HG03159 (cell line): ENCODE measurements around the gene INSYN2B.

Source experiments
- ATAC-seq: cut with Tn5 transposase; IDR thresholded peaks from one replicate; pipeline ENCODE4 v1.9.1; 2021; ENCODE audit warnings: mild to moderate bottlenecking, moderate library complexity; ENCODE audit not compliant: unreplicated experiment

INSYN2B gene

GRCh38 chr5:169934990-169935389 lies 45.3 kb downstream of the INSYN2B start:
- ATAC-seq, result no peak

DNA sequence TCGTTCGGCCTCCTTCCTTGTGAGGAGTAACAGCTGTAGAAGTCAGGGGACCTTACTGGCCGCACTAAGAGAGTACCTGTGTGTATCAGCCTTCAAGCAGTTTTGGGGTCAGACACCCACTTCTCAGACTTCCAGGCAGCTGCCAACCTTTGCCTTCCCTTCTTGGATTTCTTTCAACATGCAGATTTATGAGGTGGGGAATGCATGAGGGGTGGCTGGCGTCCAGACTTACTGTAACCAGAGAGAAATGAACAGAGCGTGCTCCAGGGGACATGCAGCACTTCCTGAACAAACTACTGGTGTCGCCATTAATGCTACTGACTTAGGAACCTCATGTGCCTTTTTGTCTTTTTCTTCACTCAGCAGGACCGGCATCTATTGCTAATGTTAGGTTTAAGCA lies 46.7 kb downstream of the INSYN2B start:
- no peak for ATAC-seq

GRCh38 chr5:169933127-169933526 lies 47.2 kb downstream of the INSYN2B start:
- ATAC-seq, result no peak

- no peak for ATAC-seq
Measured at GRCh38 chr5:169923988-169924387, 56.3 kb downstream of the INSYN2B start.

GRCh38 chr5:169922474-169922873 lies 57.8 kb downstream of the INSYN2B start:
- ATAC-seq, result no peak

GRCh38 chr5:169921949-169922348 lies 58.3 kb downstream of the INSYN2B start:
- ATAC-seq, result no peak

- no peak for ATAC-seq
Measured at GRCh38 chr5:169921384-169921783, 58.9 kb downstream of the INSYN2B start.

- no peak for ATAC-seq
Measured at GRCh38 chr5:169920474-169920873, 59.8 kb downstream of the INSYN2B start.

- no peak for ATAC-seq
Measured at GRCh38 chr5:169918228-169918627, 62.1 kb downstream of the INSYN2B start.

GRCh38 chr5:169917500-169917899 lies 62.8 kb downstream of the INSYN2B start:
- no peak for ATAC-seq

DNA sequence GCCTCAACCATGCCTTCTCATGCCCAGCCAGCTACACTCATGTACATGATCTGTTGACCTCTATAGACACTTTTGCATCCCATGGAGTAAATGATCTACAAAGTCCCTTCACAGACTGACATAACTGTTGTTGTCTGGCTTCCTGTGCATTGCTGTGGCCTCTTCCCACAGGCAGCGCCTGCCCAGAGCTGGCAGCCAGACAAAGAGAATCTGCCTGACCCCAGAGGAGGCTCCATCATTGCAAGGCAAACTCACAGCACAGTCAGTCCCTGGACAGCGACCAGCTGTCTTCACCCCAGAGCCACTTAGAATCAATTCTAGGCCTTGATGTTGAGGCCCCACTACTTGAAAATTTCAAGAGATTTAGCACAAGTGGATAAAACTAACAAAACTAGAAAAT lies 65.5 kb downstream of the INSYN2B start:
- ATAC-seq, result no peak

- no peak for ATAC-seq
Measured at GRCh38 chr5:169913479-169913878, 66.8 kb downstream of the INSYN2B start.

DNA sequence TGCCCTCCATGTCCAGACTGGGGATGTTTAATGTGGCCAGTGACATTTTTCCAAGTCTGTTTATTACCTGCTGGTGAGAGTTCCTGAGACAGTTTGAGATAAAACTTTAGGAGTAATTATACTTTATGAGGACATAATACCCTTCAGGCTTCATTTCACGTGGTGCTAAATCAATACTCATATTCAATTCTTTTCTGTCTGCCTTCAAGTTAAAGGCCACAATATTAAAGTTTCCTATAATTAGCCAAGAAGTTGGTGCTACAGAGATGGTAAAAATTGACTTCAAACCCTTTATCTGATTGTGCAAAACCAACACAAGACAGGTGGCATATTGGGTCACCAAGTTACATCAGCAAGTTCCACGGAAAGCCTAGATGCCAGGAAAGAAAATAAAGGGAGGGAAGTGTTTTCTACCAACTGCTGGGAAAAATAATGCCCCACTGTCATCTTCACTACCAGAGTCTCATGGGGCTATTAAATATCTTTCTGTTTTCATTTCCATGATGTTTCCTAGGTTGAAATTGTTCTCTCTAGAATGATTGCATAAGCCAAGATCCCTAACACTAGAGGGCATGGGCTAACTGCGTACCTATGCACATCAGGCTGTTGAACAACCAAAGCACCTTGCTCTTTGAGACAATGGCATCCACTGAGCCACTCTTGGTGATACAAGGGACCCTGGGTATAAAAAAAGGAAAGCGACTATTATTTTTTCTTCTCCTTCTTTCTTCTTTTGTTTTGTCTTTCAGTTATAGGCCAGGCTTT lies 68.7 kb downstream of the INSYN2B start:
- no peak for ATAC-seq

DNA sequence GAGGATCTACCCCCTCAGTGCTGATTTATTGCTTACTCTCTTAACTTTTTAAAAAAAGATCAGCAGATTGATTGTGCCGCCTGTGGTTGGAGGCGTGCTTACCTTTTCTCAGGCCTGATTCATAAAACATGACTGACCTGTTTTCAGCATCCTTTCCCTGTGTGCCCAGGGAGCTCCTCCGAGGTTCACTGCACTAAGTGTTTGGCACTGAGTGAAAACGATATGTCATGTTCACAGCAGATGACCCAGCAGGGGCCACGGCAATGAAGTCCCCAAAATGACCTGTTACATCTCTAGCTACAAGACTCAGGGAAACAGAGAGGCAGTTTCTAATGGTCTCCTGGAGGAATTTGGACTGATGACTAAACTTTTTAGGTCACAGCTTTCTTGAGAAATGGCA lies 69.9 kb downstream of the INSYN2B start:
- no peak for ATAC-seq

DNA sequence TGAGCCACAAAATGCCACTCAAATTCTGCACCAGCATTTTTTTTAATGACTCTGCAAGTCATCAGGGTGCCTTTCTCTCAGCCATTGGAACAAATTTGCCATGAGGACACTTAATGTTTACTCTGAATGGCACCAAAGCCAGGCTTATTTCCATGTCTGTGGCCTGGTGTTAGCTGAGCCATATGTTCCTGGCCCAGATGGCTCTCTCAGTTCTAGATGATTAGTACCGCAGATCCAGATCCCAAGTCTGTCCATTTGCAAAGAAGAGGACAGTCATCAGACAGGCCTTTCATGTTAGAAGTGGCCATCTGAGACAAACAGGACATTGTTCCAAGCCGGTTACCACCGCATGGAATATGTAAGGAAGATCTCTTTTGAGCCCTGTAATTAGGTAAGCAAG lies 70.3 kb downstream of the INSYN2B start:
- ATAC-seq, result no peak

DNA sequence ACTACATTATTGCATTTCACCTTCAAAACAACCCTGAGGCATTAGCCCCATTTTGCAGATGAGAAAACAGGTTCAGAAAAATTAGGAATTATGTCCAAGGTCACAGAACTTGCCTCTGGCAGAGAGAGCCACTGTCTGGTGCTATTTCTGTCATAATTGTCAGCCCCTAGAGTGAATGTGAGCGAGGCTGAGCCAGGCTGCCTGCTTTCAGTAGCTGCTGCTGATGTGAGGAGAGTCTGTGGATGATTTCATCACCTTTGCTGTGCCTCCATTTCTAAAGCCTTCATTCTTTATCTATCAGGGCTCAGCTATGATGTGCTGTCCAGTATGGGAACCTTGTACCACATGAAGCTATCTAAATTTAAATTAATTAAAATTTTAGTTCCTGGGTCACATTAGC lies 71.4 kb downstream of the INSYN2B start:
- no peak for ATAC-seq

- ATAC-seq, result no peak
Measured at GRCh38 chr5:169906745-169907649, 73.3 kb downstream of the INSYN2B start.

DNA sequence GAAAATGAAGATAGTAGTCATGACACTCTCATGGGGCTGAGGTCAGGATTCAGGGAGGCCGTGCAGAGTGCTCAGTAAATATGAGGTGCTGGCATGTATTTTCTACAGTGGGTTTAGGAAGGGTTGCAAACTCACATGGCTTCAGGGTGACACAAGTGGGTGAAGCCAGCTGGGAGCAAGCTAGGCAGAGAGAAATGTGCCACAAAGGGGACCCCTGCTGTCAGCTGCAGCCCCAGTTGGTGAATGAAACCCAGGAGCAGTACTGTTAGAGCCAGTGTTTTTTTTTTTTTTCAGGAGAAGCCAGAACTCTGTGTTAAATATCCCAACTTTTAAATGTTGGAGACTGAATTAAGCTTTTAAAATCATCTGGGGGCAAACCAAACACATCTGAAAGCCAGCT lies 75.3 kb downstream of the INSYN2B start:
- no peak for ATAC-seq

DNA sequence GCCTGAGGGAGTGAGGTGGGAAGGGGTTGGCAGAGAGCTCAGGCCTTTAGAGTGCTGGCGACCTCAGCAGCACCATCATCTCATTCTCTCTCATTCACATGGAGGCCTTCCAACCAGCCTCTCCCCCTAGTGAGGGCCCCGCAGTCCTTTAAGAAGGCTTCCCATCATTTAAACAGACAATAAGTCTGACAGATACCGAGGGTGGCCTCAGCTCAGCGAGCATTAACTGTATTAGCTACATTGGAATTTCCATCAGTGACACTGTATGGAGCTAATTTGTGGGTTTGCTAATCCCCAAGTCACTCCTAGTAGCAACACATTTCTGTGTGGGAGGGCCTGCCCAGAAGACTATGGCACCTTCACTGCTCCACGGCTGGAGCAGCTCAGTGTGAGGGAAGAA lies 75.8 kb downstream of the INSYN2B start:
- no peak for ATAC-seq

DNA sequence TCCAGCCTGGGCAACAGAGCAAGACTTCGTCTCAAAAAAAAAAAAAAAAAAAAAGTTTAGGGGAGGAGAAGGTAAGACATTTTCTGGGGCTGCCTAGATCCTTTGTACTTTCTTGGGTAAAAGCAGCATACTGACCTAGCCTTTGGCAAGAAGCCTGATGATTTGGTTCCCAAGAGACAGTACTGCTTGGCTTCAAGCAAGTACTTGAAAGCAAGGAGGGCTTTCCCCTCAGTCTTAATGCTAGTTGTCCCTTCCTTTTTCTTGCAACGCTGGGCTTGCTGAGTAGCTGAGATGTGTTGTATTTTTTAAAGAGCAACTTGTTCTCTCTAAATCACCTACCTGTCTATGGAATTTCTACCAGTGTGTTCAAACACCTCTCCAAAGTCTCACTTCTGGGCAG lies 76.2 kb downstream of the INSYN2B start:
- ATAC-seq, result no peak

- no peak for ATAC-seq
Measured at GRCh38 chr5:169901896-169902295, 78.4 kb downstream of the INSYN2B start.

DNA sequence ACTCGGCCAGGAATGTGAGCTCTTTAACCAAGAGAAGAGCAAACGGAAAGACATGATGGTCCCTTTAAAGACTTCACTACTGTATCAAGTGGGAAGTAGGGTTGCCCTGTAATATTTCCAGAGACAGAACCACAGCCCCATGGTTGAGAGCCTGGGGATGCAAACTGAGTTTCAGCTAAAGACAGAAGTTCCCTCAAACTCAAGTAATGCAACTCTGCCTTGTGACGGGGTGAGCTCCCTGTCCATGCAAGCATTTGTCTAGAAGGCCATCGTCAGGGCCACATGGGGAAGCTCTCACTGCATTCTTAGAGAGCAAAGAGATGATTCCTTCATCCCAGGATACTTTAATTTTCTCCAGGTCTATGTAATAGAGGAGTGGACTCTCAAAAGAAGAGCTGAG lies 82.8 kb downstream of the INSYN2B start:
- ATAC-seq, result no peak
